Measurements from ENCODE around the gene FAM107B.

DNA sequence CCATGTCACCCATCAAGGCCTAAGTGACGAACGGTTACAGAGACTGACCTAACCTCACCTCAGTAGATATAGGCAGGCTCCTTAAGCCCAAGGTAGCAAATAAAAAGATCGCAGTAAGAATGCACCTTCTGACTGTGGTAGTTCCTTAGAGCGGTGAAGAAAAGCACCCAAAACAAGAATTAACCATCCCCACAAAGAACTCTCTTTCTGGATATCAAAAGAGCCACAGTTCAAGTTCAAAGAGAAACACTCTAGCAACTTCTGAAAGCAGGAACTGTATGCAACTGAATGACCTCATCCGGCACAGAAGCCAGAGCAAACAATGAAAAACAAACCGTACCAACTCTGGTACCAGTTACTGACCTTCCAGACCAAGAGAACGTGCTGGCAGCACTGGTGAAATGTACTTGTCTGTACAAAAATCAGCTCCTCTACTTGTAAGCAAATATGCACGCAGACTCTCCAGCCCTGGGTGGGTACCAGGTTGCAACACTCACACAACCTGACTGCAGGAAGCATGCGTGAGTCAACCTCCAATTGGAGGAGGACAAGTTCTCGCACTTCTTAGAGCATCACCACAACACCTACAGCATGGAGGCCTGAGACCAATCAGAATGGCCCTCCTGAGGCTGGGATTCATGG lies 202.7 kb downstream of the FAM107B start:
- TF ChIP-seq GATA3 (IDR thresholded peaks at IDR 0.05; ENCODE audit: low read depth, low read length): no peak
- no peak for TF ChIP-seq GATA2 (IDR thresholded peaks at IDR 0.05; ENCODE audit: low read depth, low read length)
